C4-2B (cell line): Measurements from ENCODE around the gene MTSS2.

Experiments used
- H3K27ac ChIP-seq: fragments of 450-650 bp; 2 replicates; pipeline ENCODE4 v1.5.1; 2017
- ZFX ChIP-seq: fragments of 450-650 bp; IDR thresholded peaks from 2 replicates; pipeline ENCODE4 v1.6.1; 2017
- TF ChIP-seq, protein P1 (sequence below): fragments of 450-650 bp; conservative IDR thresholded peaks from 2 replicates; pipeline ENCODE4 v1.5.1; 2017; ENCODE audit warnings: mild to moderate bottlenecking

Gene MTSS2

DNA sequence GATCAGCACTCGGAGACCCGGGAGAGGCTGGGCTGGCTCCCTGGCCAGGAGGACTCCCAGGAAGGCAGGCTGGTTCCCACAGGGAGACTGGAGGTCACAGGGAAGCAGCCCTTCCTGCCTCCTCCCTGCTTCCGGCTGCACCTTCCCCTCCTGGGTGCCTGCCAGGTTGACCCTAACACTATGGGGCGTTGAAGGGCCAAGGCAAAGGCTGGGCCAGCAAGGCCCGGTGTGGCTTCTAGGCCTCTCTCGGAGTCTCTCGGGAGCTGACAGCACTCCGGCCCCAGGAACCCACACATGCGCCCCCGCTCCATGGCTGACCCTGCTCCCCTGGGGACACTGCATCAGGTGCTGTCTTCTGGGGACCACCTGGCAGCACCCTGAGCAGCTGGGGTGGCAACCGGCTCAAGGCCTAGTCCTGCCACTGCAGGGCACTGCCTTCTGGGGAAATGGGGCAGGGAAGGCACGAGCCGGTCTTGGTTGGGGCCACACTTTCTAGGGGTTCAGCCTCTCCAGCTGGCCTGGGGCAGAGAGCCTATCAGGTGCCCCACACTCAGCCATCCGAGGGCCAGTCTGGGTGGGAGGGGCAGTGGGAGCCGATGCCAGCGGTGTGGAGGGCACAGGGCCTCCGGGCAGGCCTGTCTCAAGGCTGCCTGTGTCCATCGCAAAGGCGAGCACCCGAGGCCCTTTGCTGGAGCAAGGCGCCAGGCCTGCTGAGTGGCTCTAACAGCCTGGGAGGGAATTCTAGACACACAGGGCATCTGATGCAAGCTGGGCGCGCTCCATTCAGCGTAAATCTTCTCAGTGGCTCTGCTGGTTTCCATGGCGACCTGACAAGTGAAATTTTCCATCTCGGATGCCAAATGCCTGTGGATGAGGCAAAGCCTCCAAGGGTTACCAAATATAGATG, 5.6 kb upstream of the MTSS2 start:
- TF ChIP-seq, protein P1, sequence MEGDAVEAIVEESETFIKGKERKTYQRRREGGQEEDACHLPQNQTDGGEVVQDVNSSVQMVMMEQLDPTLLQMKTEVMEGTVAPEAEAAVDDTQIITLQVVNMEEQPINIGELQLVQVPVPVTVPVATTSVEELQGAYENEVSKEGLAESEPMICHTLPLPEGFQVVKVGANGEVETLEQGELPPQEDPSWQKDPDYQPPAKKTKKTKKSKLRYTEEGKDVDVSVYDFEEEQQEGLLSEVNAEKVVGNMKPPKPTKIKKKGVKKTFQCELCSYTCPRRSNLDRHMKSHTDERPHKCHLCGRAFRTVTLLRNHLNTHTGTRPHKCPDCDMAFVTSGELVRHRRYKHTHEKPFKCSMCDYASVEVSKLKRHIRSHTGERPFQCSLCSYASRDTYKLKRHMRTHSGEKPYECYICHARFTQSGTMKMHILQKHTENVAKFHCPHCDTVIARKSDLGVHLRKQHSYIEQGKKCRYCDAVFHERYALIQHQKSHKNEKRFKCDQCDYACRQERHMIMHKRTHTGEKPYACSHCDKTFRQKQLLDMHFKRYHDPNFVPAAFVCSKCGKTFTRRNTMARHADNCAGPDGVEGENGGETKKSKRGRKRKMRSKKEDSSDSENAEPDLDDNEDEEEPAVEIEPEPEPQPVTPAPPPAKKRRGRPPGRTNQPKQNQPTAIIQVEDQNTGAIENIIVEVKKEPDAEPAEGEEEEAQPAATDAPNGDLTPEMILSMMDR: no peak
- no peak for TF ChIP-seq ZFX
- H3K27ac ChIP-seq: no peak overlapping the region

DNA sequence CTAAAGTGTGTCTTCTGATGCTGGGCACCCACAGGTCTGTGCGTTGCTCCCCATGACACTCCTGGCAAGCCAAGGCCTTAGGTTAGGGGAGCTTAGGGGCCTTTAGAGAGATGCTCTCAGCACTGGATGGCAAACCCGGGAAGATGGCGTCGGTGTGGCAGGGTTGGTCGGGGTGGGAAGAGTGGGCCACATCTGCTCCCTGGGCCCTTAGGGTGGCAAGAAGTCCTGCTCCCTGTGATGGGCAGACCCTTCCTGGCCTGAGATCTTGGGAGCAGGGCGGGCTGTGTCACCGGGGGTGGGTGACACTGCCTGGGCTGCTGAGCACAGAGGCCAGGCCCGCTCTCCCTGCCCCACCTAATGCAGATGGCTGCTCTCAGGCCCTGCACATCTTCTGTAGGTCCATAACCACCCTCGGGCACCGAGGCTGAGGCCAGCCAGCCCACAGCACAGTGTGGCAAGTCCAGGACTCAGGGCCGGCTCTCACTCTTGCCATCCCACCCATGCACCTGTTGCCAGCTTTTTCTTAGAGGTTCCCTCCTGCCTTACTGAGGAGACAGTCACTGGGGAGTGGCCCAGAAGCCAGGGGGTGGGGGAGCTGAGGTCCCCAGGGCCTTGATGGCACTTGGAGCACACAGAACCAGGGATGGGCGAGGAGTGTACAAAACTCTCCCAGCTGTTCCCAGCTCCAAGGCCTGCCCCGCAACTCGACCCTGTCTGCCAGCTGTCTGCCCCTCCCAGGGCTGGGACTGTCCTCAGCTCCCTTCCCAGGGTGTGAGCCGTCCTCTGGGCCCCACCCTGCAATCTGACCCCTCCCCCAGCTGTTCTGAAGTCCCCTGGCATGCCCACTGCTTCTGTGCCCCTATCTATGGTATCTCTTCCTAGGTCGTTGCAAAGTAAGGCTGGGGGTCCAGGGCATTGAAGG, 4.4 kb upstream of the MTSS2 start:
- TF ChIP-seq ZFX: no peak
- TF ChIP-seq, protein P1: no peak
- H3K27ac ChIP-seq: no peak overlapping the region

DNA sequence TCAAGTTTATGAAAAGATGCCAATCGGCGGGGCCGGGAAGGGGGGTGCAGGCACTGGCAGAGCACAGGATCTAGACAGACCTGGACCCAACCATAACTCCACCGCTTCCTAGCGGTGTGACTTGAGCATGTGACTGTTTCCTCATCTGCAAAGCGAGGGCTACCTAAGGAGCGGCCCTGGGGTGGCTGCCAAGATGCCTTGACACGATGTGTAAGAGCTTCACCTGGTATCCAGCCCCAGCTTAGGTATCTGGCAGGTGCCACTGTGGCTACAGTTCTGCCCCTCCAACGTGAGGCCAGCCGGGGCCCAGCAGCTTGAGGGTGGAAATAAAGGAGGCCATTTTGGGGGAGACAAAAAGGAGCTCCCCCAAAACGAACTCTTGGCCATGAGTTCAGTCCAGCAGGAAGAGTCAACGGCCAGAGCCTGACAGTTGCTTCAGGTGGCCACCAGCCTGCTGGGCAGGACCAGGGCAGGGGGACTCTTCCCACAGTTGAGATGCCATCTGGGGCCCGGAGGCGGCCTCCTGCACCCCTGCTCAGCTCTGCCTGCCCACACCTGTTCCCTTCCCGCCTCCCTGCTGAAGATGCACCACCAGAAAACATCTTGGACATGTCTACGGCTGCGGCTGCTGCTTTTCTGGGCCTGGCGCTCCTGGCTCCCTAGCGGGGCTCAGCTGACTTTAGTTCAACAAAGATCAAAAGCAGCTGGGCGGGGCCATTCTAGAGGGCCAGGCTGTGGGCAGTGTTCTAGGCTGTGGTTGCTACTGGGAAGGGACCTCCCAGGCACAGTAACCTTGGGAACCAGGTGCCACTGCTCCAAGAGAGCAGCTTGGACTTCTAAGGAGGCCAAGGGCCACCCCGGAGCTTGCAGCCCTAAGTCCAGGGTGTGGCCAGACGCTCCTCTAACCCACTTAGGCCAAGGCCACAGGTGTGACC, 3.4 kb upstream of the MTSS2 start:
- TF ChIP-seq, protein P1: no peak
- TF ChIP-seq ZFX: no peak
- no peak overlapping the region for H3K27ac ChIP-seq

DNA sequence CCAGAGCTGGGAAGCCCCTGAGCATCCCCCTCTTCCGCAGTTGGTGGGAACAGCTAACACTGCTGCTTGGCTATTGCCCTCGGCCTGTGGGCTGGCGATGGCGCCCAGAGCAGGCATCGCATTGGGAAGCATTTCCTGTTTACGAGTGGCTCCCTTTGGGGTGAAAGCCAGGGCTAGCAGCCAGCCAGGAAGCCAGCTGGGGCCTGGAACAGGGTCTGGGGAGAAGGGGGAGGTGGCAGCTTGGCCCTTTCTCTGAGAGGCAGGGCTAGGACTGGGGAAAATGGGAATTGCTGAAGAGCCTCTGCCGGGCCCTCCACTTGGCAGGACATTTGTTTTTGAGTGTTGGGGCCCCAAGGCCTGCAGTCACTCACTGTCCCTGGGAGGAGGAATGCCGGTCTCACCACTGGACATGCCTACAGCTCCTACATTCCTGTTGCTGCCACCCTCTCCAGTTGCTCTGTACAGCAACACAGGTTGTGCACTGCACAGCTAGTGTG, 2.4 kb upstream of the MTSS2 start:
- peak overlapping the region; percentile 81; the same call in 1 of the 2 replicates for H3K27ac ChIP-seq
- TF ChIP-seq, protein P1: no peak
- TF ChIP-seq ZFX: no peak

DNA sequence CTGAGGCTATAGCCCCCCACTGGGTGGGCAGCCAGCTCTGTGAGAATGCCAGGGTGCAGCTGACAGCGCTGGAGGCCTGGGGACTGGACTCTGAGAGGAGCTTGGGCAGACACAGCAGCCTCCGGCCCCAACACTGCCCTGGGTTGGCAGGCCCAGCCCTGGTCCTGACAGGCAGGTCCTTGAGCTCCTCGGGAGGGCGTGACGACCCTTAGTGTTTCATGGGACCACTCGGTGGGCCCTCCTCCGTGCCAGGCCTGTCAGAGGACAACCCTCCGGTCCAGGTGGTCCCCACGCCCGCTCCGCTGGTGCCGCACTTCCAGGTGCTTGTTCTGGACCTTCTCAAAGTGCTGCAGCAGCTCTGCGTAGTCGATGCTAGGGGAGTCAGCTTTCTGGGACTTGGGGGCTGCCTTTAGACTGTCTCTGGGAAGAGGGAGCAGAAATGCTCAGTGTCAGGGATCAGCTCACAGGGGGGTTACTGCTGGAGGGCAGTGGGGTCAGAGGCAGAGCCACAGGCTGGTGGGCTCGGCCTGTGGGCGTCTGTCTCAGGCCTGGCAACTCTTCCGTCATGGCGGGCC, 1.9 kb upstream of the MTSS2 start:
- TF ChIP-seq, protein P1: no peak
- TF ChIP-seq ZFX: no peak
- H3K27ac ChIP-seq: peak overlapping the region; percentile 81; the same call in 1 of the 2 replicates

DNA sequence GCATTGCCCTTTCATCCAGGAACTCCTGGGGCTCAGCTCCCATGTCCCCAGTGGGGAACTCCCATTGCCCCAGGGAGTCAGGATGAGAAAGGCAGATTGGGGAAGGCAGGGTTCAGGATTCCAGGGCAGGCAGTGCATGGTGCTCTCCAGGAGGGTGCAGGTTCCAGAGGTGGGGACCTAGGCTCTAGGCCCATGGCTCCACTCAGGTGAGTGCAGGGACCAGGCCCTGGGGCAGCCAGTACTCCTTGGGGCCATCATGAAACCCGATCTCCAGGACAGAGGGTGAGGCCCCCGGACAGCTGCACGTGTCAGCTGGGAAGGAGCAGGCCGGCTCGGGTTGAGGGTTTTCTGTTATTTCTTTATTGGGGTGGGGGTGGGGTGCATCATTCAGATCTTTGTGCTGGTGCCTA, 1.3 kb upstream of the MTSS2 start:
- no peak for TF ChIP-seq ZFX
- TF ChIP-seq, protein P1: no peak
- peak overlapping the region; percentile 81 for H3K27ac ChIP-seq
